OCI-LY7 (cell line): ENCODE results near the gene PRSS8. TPM values are rescaled to one million over a fixed set of nuclear protein-coding genes. Genes with fewer than 3 reads are reported as not detected.
A peak's percentile ranks its signal among the peaks of the same experiment; 100 is the strongest.

Source experiments
- BruUV-seq: library from RNA; stranded (reverse); fragments of 400-500 nt; replicated peaks from 2 replicates; lab custom pipeline; 2021; lab: Mats Ljungman, UMichigan
- CTCF ChIA-PET: fragments of 300-600 bp; sonication (Branson Sonifier 250); formaldehyde crosslinking; loops from one replicate; lab custom pipeline; 2022; ENCODE audit warnings: antibody characterized with exemption; ENCODE audit not compliant: unreplicated experiment; lab: Charles Lee
- POLR2A ChIA-PET: fragments of 300-600 bp; sonication (Branson Sonifier 250); formaldehyde crosslinking; loops from one replicate; lab custom pipeline; 2022; ENCODE audit warnings: antibody characterized with exemption; lab: Charles Lee
- DNase-seq: peaks from one replicate; pipeline ENCODE4 v3.0.0-alpha.2; 2015; ENCODE audit warnings: low spot score
- H2AFZ ChIP-seq: fragments of 200-600 bp; sonication (generic), shearing (Covaris generic); 2 replicates; pipeline ENCODE4 v1.6.1; 2014; ENCODE audit warnings: mild to moderate bottlenecking, antibody characterized with exemption, low read length, moderate library complexity
- H3K27ac ChIP-seq: fragments of 200-600 bp; sonication (generic); 2 replicates; pipeline ENCODE4 v1.5.1; 2014; ENCODE audit warnings: mixed run types, low read depth, mild to moderate bottlenecking, moderate library complexity, low read length, inconsistent platforms; ENCODE audit not compliant: poor library complexity, severe bottlenecking
- H3K36me3 ChIP-seq: fragments of 200-600 bp; sonication (generic); 2 replicates; pipeline ENCODE4 v1.6.1; 2014; ENCODE audit warnings: mild to moderate bottlenecking, antibody characterized with exemption, low read length, moderate library complexity, mixed read lengths; ENCODE audit not compliant: insufficient read depth
- H3K4me1 ChIP-seq: fragments of 200-600 bp; sonication (generic); 2 replicates; pipeline ENCODE4 v1.5.1; 2014; ENCODE audit warnings: mild to moderate bottlenecking, low read length; ENCODE audit not compliant: insufficient read depth, poor library complexity, severe bottlenecking
- H3K4me2 ChIP-seq: fragments of 200-600 bp; sonication (generic); 2 replicates; pipeline ENCODE4 v1.6.1; 2014; ENCODE audit warnings: mild to moderate bottlenecking, low read length
- H3K4me3 ChIP-seq: fragments of 200-600 bp; sonication (generic); 2 replicates; pipeline ENCODE4 v1.5.1; 2014; ENCODE audit warnings: mild to moderate bottlenecking, low read depth, low read length; ENCODE audit not compliant: poor library complexity, severe bottlenecking
- H3K79me2 ChIP-seq: fragments of 200-600 bp; sonication (generic); 2 replicates; pipeline ENCODE4 v1.6.1; 2016; ENCODE audit warnings: low read depth, mild to moderate bottlenecking, low read length, moderate library complexity, mixed read lengths; ENCODE audit not compliant: insufficient read depth
- H3K9me2 ChIP-seq: fragments of 200-600 bp; sonication (generic); 2 replicates; pipeline ENCODE4 v1.6.1; 2016; ENCODE audit warnings: mild to moderate bottlenecking, low read length, mixed read lengths; ENCODE audit not compliant: insufficient read depth
- H3K9me3 ChIP-seq: fragments of 200-600 bp; sonication (generic); 2 replicates; pipeline ENCODE4 v1.6.1; 2014; ENCODE audit warnings: mild to moderate bottlenecking, mixed run types, low read length, mixed read lengths
- H4K20me1 ChIP-seq: fragments of 200-600 bp; sonication (generic); 2 replicates; pipeline ENCODE4 v1.6.1; 2014; ENCODE audit warnings: mild to moderate bottlenecking, antibody characterized with exemption, low read length, moderate library complexity, mixed read lengths; ENCODE audit not compliant: insufficient read depth
- EZH2phosphoT487 ChIP-seq: fragments of 200-600 bp; sonication (generic); IDR thresholded peaks from 2 replicates; pipeline ENCODE4 v1.6.1; 2018; ENCODE audit warnings: low read depth, borderline replicate concordance, mild to moderate bottlenecking, mixed run types, antibody characterized with exemption, low read length, moderate library complexity, mixed read lengths
- intact Hi-C: fragments of 100-400 bp; cut with micrococcal nuclease; formaldehyde crosslinking; loops from one replicate; pipeline ENCODE4 v1.10.0; 2022; ENCODE audit not compliant: unreplicated experiment
- total RNA-seq, 2 experiments: library from RNA; depleted of rRNA in 1 of 2; stranded (reverse); fragments of >200 nt in 1 of 2; shearing (Covaris generic) in 1 of 2; gene quantifications; 2 replicates each; pipeline ENCODE4 v1.2.3, GENCODE V29; 2014 to 2022
- TF ChIP-seq, protein P1 (sequence below): fragments of 200-600 bp; sonication (generic); conservative IDR thresholded peaks from 2 replicates; pipeline ENCODE4 v1.5.1; 2014; ENCODE audit warnings: mild to moderate bottlenecking, antibody characterized with exemption, low read length, moderate library complexity, mixed read lengths

The PRSS8 gene
- total RNA-seq, 2 experiments from 2014 or later: not detected

DNA sequence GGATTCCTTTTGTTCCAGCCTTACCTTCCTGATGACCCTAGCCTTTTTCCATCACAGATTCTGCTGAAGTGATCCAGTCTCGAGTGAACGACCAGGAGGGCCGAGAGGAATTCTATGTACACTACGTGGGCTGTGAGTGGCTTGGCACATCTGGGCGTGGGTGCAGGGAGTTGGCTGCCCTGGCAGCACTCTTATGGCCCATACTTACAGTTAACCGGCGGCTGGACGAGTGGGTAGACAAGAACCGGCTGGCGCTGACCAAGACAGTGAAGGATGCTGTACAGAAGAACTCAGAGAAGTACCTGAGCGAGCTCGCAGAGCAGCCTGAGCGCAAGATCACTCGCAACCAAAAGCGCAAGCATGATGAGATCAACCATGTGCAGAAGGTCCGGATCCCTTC is 15.4 kb downstream of the PRSS8 start:
- intact Hi-C loops: no loop called here
- H3K9me3 ChIP-seq: no peaks in the 10 kb centered on the region
- no peak overlapping the region for H2AFZ ChIP-seq
- H3K79me2 ChIP-seq: peaks cover 20% of the 10 kb centered on the region
- no peak overlapping the region for H3K27ac ChIP-seq
- H3K9me2 ChIP-seq: no peaks in the 10 kb centered on the region
- no peak overlapping the region for H3K4me2 ChIP-seq
- peaks cover 56% of the 10 kb centered on the region for H3K36me3 ChIP-seq
- H3K4me1 ChIP-seq: peaks cover 8% of the 10 kb centered on the region
- BruUV-seq: no TSS peak
- no peak overlapping the region for H3K4me3 ChIP-seq
- CTCF ChIA-PET: interaction anchor here (1.1 kb wide), 1 partner anchor 22 kb away, joined by 5 read pairs; no protein-coding TSS in a partner anchor
- no peak for TF ChIP-seq EZH2phosphoT487
- TF ChIP-seq, protein P1, sequence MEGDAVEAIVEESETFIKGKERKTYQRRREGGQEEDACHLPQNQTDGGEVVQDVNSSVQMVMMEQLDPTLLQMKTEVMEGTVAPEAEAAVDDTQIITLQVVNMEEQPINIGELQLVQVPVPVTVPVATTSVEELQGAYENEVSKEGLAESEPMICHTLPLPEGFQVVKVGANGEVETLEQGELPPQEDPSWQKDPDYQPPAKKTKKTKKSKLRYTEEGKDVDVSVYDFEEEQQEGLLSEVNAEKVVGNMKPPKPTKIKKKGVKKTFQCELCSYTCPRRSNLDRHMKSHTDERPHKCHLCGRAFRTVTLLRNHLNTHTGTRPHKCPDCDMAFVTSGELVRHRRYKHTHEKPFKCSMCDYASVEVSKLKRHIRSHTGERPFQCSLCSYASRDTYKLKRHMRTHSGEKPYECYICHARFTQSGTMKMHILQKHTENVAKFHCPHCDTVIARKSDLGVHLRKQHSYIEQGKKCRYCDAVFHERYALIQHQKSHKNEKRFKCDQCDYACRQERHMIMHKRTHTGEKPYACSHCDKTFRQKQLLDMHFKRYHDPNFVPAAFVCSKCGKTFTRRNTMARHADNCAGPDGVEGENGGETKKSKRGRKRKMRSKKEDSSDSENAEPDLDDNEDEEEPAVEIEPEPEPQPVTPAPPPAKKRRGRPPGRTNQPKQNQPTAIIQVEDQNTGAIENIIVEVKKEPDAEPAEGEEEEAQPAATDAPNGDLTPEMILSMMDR: no peak
- POLR2A ChIA-PET: interaction anchor here (0.5 to 0.6 kb wide), 2 partner anchors 63 to 448 kb away, joined by 3 read pairs; no protein-coding TSS in a partner anchor
- peaks cover 10% of the 10 kb centered on the region for H4K20me1 ChIP-seq
- no peak for DNase-seq

DNA sequence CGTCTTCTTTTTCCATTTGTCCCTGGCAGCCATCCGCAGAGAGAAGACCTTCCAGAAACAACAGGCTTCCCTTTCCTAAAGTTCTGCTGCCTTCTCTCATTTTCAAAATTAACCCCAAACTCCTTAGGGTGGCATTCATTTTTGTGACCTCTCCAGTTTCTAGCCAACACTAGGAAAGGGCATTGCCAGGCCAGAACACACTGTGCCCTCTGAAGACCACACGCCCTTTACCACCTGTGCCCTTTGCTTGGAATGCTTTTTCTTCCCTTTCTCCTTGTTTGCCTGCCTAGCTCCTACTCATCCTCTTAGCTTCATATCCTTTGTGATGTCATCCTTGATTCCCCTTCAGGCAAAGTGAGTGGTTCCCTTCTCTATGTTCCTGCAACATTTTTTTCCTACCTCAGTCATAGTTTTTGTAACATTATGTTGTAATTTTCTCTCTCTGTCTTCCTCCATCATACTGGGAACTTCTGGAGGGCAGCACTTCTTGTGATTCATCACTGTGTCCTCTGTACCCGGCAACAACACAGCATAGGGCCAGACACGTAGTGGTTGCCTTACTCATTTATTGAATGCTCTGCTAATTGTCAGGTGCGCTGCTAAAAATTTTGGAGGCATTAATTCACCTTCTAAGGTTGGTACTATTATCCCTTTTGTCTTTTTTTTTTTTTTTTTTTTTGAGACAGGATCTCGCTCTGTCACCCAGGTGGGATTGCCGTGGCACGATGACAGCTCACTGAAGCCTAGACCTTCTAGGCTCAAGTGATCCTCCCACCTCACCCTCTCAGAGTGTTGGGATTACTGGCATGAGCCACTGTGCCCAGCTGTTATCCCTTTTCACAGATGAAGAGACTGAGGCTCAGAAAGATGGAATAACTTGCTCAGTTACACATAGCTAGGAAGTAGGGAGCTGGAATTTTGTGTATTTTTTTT is 17.0 kb downstream of the PRSS8 start:
- H3K9me3 ChIP-seq: no peaks in the 10 kb centered on the region
- no peak overlapping the region for H2AFZ ChIP-seq
- intact Hi-C loops: loop anchor here (10.0 kb wide), 1 partner anchor 336 kb away; the partner anchor contains the start of gene ARMC5
- ChIA-PET POLR2A (interaction anchor here (0.7 to 2.8 kb wide), 10 partner anchors 11 to 165 kb away, joined by 3 to 16 read pairs (median 4); partner anchors contain the start of genes BCKDK, PRSS8 and VKORC1), CTCF (interaction anchor here (0.9 kb wide), 1 partner anchor 23 kb away, joined by 6 read pairs; no protein-coding TSS in a partner anchor)
- H3K4me2 ChIP-seq: peak overlapping the region; percentile 83
- no peak for DNase-seq
- peak overlapping the region; percentile 81 for H3K4me3 ChIP-seq
- TSS peak; percentile 59 for BruUV-seq
- TF ChIP-seq EZH2phosphoT487: no peak
- TF ChIP-seq, protein P1: no peak
- no peaks in the 10 kb centered on the region for H3K9me2 ChIP-seq
- peaks cover 46% of the 10 kb centered on the region for H3K36me3 ChIP-seq
- peaks cover 20% of the 10 kb centered on the region for H3K79me2 ChIP-seq
- H3K27ac ChIP-seq: no peak overlapping the region
- H4K20me1 ChIP-seq: peaks cover 10% of the 10 kb centered on the region
- H3K4me1 ChIP-seq: peaks cover 8% of the 10 kb centered on the region
